Measurements from ENCODE around the gene PHACTR3. TPM values are rescaled to one million over a fixed set of nuclear protein-coding genes. Genes with fewer than 3 reads are reported as not detected.

PHACTR3 gene
- total and polyA plus RNA-seq, 2 donors (not counting 1 experiment from before 2014, with no cell fraction given), result not detected

DNA sequence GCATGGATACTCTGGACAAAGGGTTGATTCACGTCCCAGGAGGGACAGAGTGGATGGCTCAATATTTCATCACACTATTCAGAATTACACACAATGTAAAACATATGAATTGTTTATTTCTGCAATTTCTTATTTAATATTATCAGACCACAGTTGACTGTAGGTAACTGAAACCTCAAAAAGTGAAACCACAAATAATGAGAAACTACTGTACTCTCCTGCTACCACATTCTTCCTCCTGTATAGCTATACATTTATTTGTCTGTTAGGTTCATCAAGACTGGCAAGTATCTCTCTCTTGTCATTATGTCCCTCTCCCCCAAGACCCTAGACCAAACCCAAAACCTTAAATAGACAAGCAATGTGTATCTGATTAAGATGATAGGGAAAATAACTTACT, 269.1 kb downstream of the PHACTR3 start:
- no peak for DNase-seq (ENCODE audit: low read depth in 2 of 2)
- no peak overlapping the region for H3K4me2 ChIP-seq (ENCODE audit: extremely low read depth, insufficient read depth, low read length)
- H2AFZ ChIP-seq (ENCODE audit: low read length), result no peak overlapping the region
- no peaks in the 10 kb centered on the region for H3K4me1 ChIP-seq (ENCODE audit: control insufficient read depth, extremely low read depth, insufficient read depth, low read length)
- no peaks in the 10 kb centered on the region for H4K20me1 ChIP-seq (ENCODE audit: control insufficient read depth, extremely low read depth, insufficient read depth, low read length)
- no peak overlapping the region for H3K4me3 ChIP-seq (replicated peaks in 1 of 4; ENCODE audit: control extremely low read depth in 1 of 4, insufficient read depth in 1 of 4, low read depth in 3 of 4, low read length in 4 of 4)
- no peaks in the 10 kb centered on the region for H3K27me3 ChIP-seq (ENCODE audit: control insufficient read depth, insufficient read depth, low read length)
- no peak overlapping the region for H3K9ac ChIP-seq (ENCODE audit: insufficient read depth, low read length)
- H3K27ac ChIP-seq (ENCODE audit: insufficient read depth, low read length), result no peak overlapping the region
- TF ChIP-seq EZH2 (IDR thresholded peaks at IDR 0.05; ENCODE audit: low read length, missing control alignments), result no peak
- TF ChIP-seq, protein P1, sequence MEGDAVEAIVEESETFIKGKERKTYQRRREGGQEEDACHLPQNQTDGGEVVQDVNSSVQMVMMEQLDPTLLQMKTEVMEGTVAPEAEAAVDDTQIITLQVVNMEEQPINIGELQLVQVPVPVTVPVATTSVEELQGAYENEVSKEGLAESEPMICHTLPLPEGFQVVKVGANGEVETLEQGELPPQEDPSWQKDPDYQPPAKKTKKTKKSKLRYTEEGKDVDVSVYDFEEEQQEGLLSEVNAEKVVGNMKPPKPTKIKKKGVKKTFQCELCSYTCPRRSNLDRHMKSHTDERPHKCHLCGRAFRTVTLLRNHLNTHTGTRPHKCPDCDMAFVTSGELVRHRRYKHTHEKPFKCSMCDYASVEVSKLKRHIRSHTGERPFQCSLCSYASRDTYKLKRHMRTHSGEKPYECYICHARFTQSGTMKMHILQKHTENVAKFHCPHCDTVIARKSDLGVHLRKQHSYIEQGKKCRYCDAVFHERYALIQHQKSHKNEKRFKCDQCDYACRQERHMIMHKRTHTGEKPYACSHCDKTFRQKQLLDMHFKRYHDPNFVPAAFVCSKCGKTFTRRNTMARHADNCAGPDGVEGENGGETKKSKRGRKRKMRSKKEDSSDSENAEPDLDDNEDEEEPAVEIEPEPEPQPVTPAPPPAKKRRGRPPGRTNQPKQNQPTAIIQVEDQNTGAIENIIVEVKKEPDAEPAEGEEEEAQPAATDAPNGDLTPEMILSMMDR (conservative IDR thresholded peaks at IDR 0.05 in 1 of 2, IDR thresholded peaks at IDR 0.05 in 1 of 2; ENCODE audit: low read depth in 1 of 2, low read length in 2 of 2), result no peak
- H3K9me3 ChIP-seq (ENCODE audit: control insufficient read depth, insufficient read depth, low read depth, low read length), result no peaks in the 10 kb centered on the region
- no peaks in the 10 kb centered on the region for H3K36me3 ChIP-seq (ENCODE audit: control insufficient read depth, insufficient read depth, low read length)
- H3K79me2 ChIP-seq (ENCODE audit: control insufficient read depth, insufficient read depth, low read length), result no peaks in the 10 kb centered on the region

DNA sequence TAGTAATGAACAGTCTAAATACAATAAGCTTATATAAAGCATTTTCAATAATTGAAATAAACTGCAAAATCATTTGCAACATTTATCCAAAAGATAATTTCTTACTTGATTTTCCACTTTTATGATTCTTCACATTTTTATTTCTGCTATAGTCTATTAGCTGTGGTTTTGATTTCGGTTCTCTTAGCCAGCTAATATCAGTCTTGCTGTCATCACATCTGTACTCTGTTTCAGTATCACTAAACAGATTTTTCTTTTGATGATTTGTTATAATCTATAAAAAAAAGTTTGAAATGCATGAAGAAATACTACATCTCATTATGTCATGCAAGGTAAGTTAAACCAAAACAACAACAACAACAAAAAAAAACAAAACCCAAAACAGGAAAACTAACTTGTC, 275.9 kb downstream of the PHACTR3 start:
- Histone ChIP-seq H3K36me3 (ENCODE audit: control insufficient read depth, insufficient read depth, low read length) (no peaks in the 10 kb centered on the region), H3K9me3 (ENCODE audit: control insufficient read depth, insufficient read depth, low read depth, low read length) (no peaks in the 10 kb centered on the region), H2AFZ (ENCODE audit: low read length) (no peak overlapping the region), H3K9ac (ENCODE audit: insufficient read depth, low read length) (no peak overlapping the region), H3K79me2 (ENCODE audit: control insufficient read depth, insufficient read depth, low read length) (no peaks in the 10 kb centered on the region), H3K27me3 (ENCODE audit: control insufficient read depth, insufficient read depth, low read length) (no peaks in the 10 kb centered on the region), H3K27ac (ENCODE audit: insufficient read depth, low read length) (no peak overlapping the region), H4K20me1 (ENCODE audit: control insufficient read depth, extremely low read depth, insufficient read depth, low read length) (no peaks in the 10 kb centered on the region), H3K4me3 (replicated peaks in 1 of 4; ENCODE audit: control extremely low read depth in 1 of 4, insufficient read depth in 1 of 4, low read depth in 3 of 4, low read length in 4 of 4) (no peak overlapping the region), H3K4me1 (ENCODE audit: control insufficient read depth, extremely low read depth, insufficient read depth, low read length) (no peaks in the 10 kb centered on the region), H3K4me2 (ENCODE audit: extremely low read depth, insufficient read depth, low read length) (no peak overlapping the region)
- no peak for DNase-seq (ENCODE audit: low read depth in 2 of 2)
- TF ChIP-seq, protein P1 (conservative IDR thresholded peaks at IDR 0.05 in 1 of 2, IDR thresholded peaks at IDR 0.05 in 1 of 2; ENCODE audit: low read depth in 1 of 2, low read length in 2 of 2), result no peak
- TF ChIP-seq EZH2 (IDR thresholded peaks at IDR 0.05; ENCODE audit: low read length, missing control alignments), result no peak

DNA sequence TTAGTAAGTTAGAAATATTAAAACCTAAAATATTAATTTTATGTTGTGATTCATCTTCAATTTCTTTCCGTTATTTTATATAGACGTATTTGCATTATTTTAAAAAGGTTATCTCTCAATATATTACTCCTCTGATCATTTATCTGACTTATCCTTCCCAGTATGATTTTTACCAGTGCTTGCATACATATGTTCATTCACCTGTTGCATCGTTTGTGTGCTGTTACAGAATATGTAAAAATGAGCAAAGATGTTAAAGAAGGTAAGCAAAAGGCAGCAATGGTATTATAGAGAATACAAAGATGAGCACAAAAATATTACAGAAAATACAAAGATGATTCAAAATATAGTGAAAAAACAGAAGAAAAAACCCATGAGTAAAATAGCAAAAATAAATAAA, 280.2 kb downstream of the PHACTR3 start:
- H4K20me1 ChIP-seq (ENCODE audit: control insufficient read depth, extremely low read depth, insufficient read depth, low read length), result no peaks in the 10 kb centered on the region
- TF ChIP-seq, protein P1 (conservative IDR thresholded peaks at IDR 0.05 in 1 of 2, IDR thresholded peaks at IDR 0.05 in 1 of 2; ENCODE audit: low read depth in 1 of 2, low read length in 2 of 2), result no peak
- no peak for TF ChIP-seq EZH2 (IDR thresholded peaks at IDR 0.05; ENCODE audit: low read length, missing control alignments)
- no peak overlapping the region for H3K4me3 ChIP-seq (replicated peaks in 1 of 4; ENCODE audit: control extremely low read depth in 1 of 4, insufficient read depth in 1 of 4, low read depth in 3 of 4, low read length in 4 of 4)
- H3K9ac ChIP-seq (ENCODE audit: insufficient read depth, low read length), result no peak overlapping the region
- no peak overlapping the region for H3K27ac ChIP-seq (ENCODE audit: insufficient read depth, low read length)
- no peaks in the 10 kb centered on the region for H3K9me3 ChIP-seq (ENCODE audit: control insufficient read depth, insufficient read depth, low read depth, low read length)
- H3K27me3 ChIP-seq (ENCODE audit: control insufficient read depth, insufficient read depth, low read length), result no peaks in the 10 kb centered on the region
- H2AFZ ChIP-seq (ENCODE audit: low read length), result no peak overlapping the region
- H3K4me1 ChIP-seq (ENCODE audit: control insufficient read depth, extremely low read depth, insufficient read depth, low read length), result no peaks in the 10 kb centered on the region
- H3K79me2 ChIP-seq (ENCODE audit: control insufficient read depth, insufficient read depth, low read length), result no peaks in the 10 kb centered on the region
- no peak overlapping the region for H3K4me2 ChIP-seq (ENCODE audit: extremely low read depth, insufficient read depth, low read length)
- no peak for DNase-seq (ENCODE audit: low read depth in 2 of 2)
- no peaks in the 10 kb centered on the region for H3K36me3 ChIP-seq (ENCODE audit: control insufficient read depth, insufficient read depth, low read length)
